HepG2 (cell line): ENCODE results near the gene FAM81A. TPM values are rescaled to one million over a fixed set of nuclear protein-coding genes. Genes with fewer than 3 reads are reported as not detected.
A peak's percentile ranks its signal among the peaks of the same experiment; 100 is the strongest.

Source experiments
- ATAC-seq: fragments of 200-7000 bp; cut with Tn5 transposase; 3 replicates; pipeline ENCODE4 v1.9.1; 2020; ENCODE audit warnings: mild to moderate bottlenecking, moderate library complexity
- BruUV-seq: library from RNA; stranded (reverse); fragments of 400-500 nt; replicated peaks from 2 replicates; lab custom pipeline; 2021; lab: Mats Ljungman, UMichigan
- CTCF ChIA-PET: fragments of 300-600 bp; formaldehyde crosslinking; extraction: SDS; loops from one replicate; lab custom pipeline; 2021; ENCODE audit warnings: low total read pairs, inconsistent platforms, low intra/inter-chr PET ratio; lab: Yijun Ruan, JAX
- POLR2A ChIA-PET: fragments of 350-600 bp; sonication (Branson Sonifier 250); formaldehyde crosslinking; loops from one replicate; lab custom pipeline; 2020; ENCODE audit warnings: antibody characterized with exemption, inconsistent platforms; lab: Yijun Ruan, JAX
- DNase-seq: peaks from one replicate; pipeline ENCODE4 v3.0.0-alpha.2; 2015; ENCODE audit warnings: low spot score
- FAIRE-seq: peaks from 3 replicates; lab custom pipeline; 2011; peaks lifted over from hg19 to GRCh38; lab: Jason Lieb, UNC
- H2AFZ ChIP-seq: one replicate; pipeline ENCODE4 v1.6.1; 2011; ENCODE audit warnings: low read length, inconsistent platforms
- H3K27ac ChIP-seq: fragments of 300-600 bp; 3 replicates; pipeline ENCODE4 v1.8.0; 2011; ENCODE audit warnings: mixed run types, mild to moderate bottlenecking, mixed read lengths, low read length, inconsistent platforms; ENCODE audit not compliant: insufficient read depth; ENCODE audit errors: extremely low read length
- H3K27me3 ChIP-seq, 2 experiments: fragments of 200-600 bp in 1 of 2; 2 replicates in 1 of 2; 3 replicates in 1 of 2; pipeline versions ENCODE4 v1.6.0 to v1.8.0; 2011; ENCODE audit warnings: low read length in 2 of 2, mild to moderate bottlenecking in 2 of 2, moderate library complexity in 2 of 2, inconsistent platforms in 1 of 2; ENCODE audit not compliant: insufficient read depth in 2 of 2, control insufficient read depth in 1 of 2
- H3K36me3 ChIP-seq, 2 experiments: fragments of 200-600 bp in 1 of 2; replicated peaks in 1 of 2; 2 replicates in 1 of 2; 3 replicates in 1 of 2; pipeline versions ENCODE4 v1.5.1 to v1.8.0; 2011; ENCODE audit warnings: low read length in 2 of 2, inconsistent platforms in 1 of 2; ENCODE audit not compliant: insufficient read depth in 2 of 2, control insufficient read depth in 1 of 2
- H3K4me1 ChIP-seq: 2 replicates; pipeline ENCODE4 v1.5.1; 2012; ENCODE audit warnings: low read length, inconsistent platforms; ENCODE audit not compliant: insufficient read depth
- H3K4me2 ChIP-seq: 2 replicates; pipeline ENCODE4 v1.6.0; 2011; ENCODE audit warnings: low read depth, low read length, inconsistent platforms
- H3K4me3 ChIP-seq, 3 experiments: fragments of 200-600 bp in 1 of 3; sonication (generic), shearing (Covaris generic) in 1 of 3; replicated peaks in 1 of 3; 2 replicates each; pipeline ENCODE4 v1.5.1; 2011 to 2016; ENCODE audit warnings: low read length in 3 of 3, inconsistent platforms in 2 of 3, low read depth in 2 of 3, mild to moderate bottlenecking in 2 of 3, control low read depth in 1 of 3, mixed read lengths in 1 of 3; ENCODE audit not compliant: insufficient read depth in 1 of 3
- H3K79me2 ChIP-seq: one replicate; pipeline ENCODE4 v1.6.1; 2011; ENCODE audit warnings: low read length, inconsistent platforms; ENCODE audit not compliant: insufficient read depth
- H3K9ac ChIP-seq: 2 replicates; pipeline ENCODE4 v1.6.0; 2011; ENCODE audit warnings: mild to moderate bottlenecking, low read depth, low read length, inconsistent platforms; ENCODE audit not compliant: insufficient read depth
- H3K9me3 ChIP-seq: 2 replicates; pipeline ENCODE4 v1.5.1; 2012; ENCODE audit warnings: mild to moderate bottlenecking, low read length
- H4K20me1 ChIP-seq: 2 replicates; pipeline ENCODE4 v1.6.0; 2011; ENCODE audit warnings: inconsistent platforms, mild to moderate bottlenecking, low read length, moderate library complexity; ENCODE audit not compliant: insufficient read depth
- CREM ChIP-seq, 2 experiments: sonication (generic) in 1 of 2; formaldehyde crosslinking in 1 of 2; IDR thresholded peaks; 2 replicates each; pipeline versions ENCODE4 v1.4.0 to v1.6.1; 2016 to 2020; ENCODE audit warnings: antibody characterized with exemption in 1 of 2, mild to moderate bottlenecking in 1 of 2, missing genetic modification reagents in 1 of 2
- FOXA1 ChIP-seq, 2 experiments: fragments of 450-650 bp in 1 of 2; sonication (generic) in 1 of 2; formaldehyde crosslinking in 1 of 2; IDR thresholded peaks; 2 replicates each; pipeline versions ENCODE4 v1.4.0 to v1.6.1; 2016 to 2020; ENCODE audit warnings: missing genetic modification reagents in 1 of 2
- FOXA3 ChIP-seq: IDR thresholded peaks from 2 replicates; pipeline ENCODE4 v1.6.1; 2016; ENCODE audit warnings: missing genetic modification reagents, missing compliant biosample characterization
- HHEX ChIP-seq: IDR thresholded peaks from 2 replicates; pipeline ENCODE4 v1.6.1; 2016; ENCODE audit warnings: control low read depth
- NR2C2 ChIP-seq: sonication (generic); formaldehyde crosslinking; IDR thresholded peaks from 2 replicates; pipeline ENCODE4 v1.4.0; 2020; ENCODE audit warnings: missing genetic modification reagents, mild to moderate bottlenecking, moderate library complexity, borderline replicate concordance
- SIX1 ChIP-seq: sonication (generic); formaldehyde crosslinking; IDR thresholded peaks from 2 replicates; pipeline ENCODE4 v1.4.0; 2020; ENCODE audit warnings: missing genetic modification reagents, borderline replicate concordance
- TBX2 ChIP-seq: sonication (generic); formaldehyde crosslinking; IDR thresholded peaks from 2 replicates; pipeline ENCODE4 v1.5.0; 2020; ENCODE audit warnings: missing genetic modification reagents, mild to moderate bottlenecking, borderline replicate concordance
- TBX3 ChIP-seq: fragments of 450-650 bp; IDR thresholded peaks from 2 replicates; pipeline ENCODE4 v1.6.1; 2017; ENCODE audit warnings: antibody characterized with exemption, mild to moderate bottlenecking, inconsistent platforms, borderline replicate concordance
- ZNF343 ChIP-seq: sonication (generic); formaldehyde crosslinking; IDR thresholded peaks from 2 replicates; pipeline ENCODE4 v1.4.0; 2020; ENCODE audit warnings: mild to moderate bottlenecking, missing genetic modification reagents
- ZNF431 ChIP-seq: sonication (generic); formaldehyde crosslinking; IDR thresholded peaks from 2 replicates; pipeline ENCODE4 v1.9.0; 2022; ENCODE audit warnings: missing genetic modification reagents, low read depth, mild to moderate bottlenecking, borderline replicate concordance
- ZNF609 ChIP-seq: sonication (generic); formaldehyde crosslinking; IDR thresholded peaks from 2 replicates; pipeline ENCODE4 v1.4.0; 2020; ENCODE audit warnings: mild to moderate bottlenecking, missing genetic modification reagents, borderline replicate concordance
- WGBS: methylation state at CpG from one replicate; pipeline ENCODE4 v1.1.6; 2017; ENCODE audit warnings: low lambda C conversion rate; 5-methylcytosine and 5-hydroxymethylcytosine counted together
- in situ Hi-C: cut with HindIII; loops from 2 replicates; pipeline ENCODE4 v1.10.0; 2017; ENCODE audit warnings: low pct_unique_long_range_greater_than_20kb; ENCODE audit not compliant: extremely low pct_ligation_motif_present
- intact Hi-C: fragments of 100-400 bp; cut with micrococcal nuclease; formaldehyde crosslinking; loops from one replicate; pipeline ENCODE4 v1.10.0; 2022; ENCODE audit not compliant: unreplicated experiment
- polyA plus RNA-seq, 8 experiments: library from polyadenylated mRNA; depleted of rRNA in 3 of 8; stranded (reverse) in 7 of 8; unstranded in 1 of 8; fragments of >200 nt; fragmentation: Illumina TruSeq in 4 of 8; extraction: Trizol in 4 of 8; gene quantifications; 2 replicates each; pipeline versions ENCODE4 v1.2.1 to v1.2.3, GENCODE V29; 2011 to 2016; ENCODE audit warnings: low read depth in 4 of 8, missing spikeins in 1 of 8, mixed read lengths in 1 of 8; ENCODE audit not compliant: insufficient read depth in 1 of 8
- total RNA-seq, 5 experiments: library from RNA; depleted of rRNA; stranded (reverse); fragments of >200 nt; fragmentation: Illumina TruSeq; extraction: Trizol; gene quantifications; 2 replicates each; pipeline ENCODE4 v1.2.3, GENCODE V29; 2016; ENCODE audit warnings: low read depth in 1 of 5

The FAM81A gene
- total and polyA plus RNA-seq, 2 of the 13 experiments (the other 11 are each of a cell fraction or from before 2014, with no cell fraction given), result 0.09 TPM; not detected in 1

DNA sequence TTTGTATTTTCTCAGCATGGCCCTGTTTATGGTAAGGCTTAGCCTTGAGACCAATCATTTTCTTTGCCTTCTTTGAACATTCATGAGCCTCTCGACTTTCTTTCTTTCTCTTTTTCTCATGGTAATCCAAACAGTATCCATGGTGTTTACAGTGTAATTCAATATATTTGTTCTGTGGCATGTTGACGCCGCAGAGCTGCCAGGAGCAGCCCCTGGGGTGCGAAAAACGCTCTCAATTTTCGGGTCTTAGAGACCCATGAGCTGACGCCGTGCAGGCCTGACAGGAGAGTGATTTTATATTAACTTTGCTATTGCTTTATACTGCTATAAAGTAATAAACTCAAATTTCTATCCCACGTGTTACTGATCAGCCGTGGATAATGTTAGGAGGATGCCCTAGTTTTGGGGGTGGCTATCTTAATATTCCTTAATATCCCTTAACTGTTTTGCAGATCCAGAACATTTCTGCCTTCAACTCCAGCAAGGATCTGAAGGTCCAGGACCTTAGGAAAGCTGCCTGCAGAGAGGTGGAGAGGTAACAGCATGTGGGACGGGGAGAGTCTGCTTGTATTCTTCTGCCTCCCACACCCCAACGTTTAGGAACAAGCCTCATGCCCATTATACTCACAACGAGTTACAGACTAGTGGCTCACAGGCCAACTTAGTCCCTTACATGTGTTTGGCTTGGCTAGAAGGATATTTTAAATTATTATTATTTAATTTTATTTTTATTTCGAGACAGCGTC is 36.0 kb upstream of the FAM81A start:
- peaks cover 22% of the 10 kb centered on the region for H3K4me1 ChIP-seq
- H3K4me2 ChIP-seq, result peak overlapping the region; percentile 24; the same call in 1 of the 2 replicates
- H3K79me2 ChIP-seq, result no peaks in the 10 kb centered on the region
- POLR2A ChIA-PET, result interaction anchor here (0.7 kb wide), 1 partner anchor 9 kb away, joined by 3 read pairs; no protein-coding TSS in a partner anchor
- CTCF ChIA-PET, result no interaction called here
- no peak for ATAC-seq
- DNase-seq, result no peak
- no peak overlapping the region for H2AFZ ChIP-seq
- BruUV-seq, result no TSS peak
- no peak for FAIRE-seq
- no peaks in the 10 kb centered on the region for H3K36me3 ChIP-seq
- H3K4me3 ChIP-seq, result no peak overlapping the region
- 24% methylated on average over 15 of the region's 15 CpGs for WGBS
- in situ Hi-C loops, result no loop called here
- H3K9me3 ChIP-seq, result no peaks in the 10 kb centered on the region
- H3K9ac ChIP-seq, result no peak overlapping the region
- intact Hi-C loops, result no loop called here
- peaks cover 0 to 41% of the 10 kb centered on the region in 2 experiments; a peak in 4 of 5 replicates for H3K27me3 ChIP-seq
- no peaks in the 10 kb centered on the region for H4K20me1 ChIP-seq
- no peak overlapping the region for H3K27ac ChIP-seq
- TF ChIP-seq TBX2 (CRISPR knock-in tag), result peak; percentile 83
- TF ChIP-seq NR2C2 (CRISPR knock-in tag), result no peak
- peak; percentile 68 for TF ChIP-seq FOXA3 (CRISPR knock-in tag)
- TF ChIP-seq ZNF343 (CRISPR knock-in tag), result no peak
- peak; percentile 90 for TF ChIP-seq HHEX
- TF ChIP-seq CREM (IDR thresholded peaks at IDR 0.05), result no peak
- no peak for TF ChIP-seq CREM (CRISPR knock-in tag; IDR thresholded peaks at IDR 0.05)
- TF ChIP-seq ZNF431 (CRISPR knock-in tag), result no peak
- no peak for TF ChIP-seq FOXA1 (IDR thresholded peaks at IDR 0.05)
- peak; percentile 69 for TF ChIP-seq FOXA1 (CRISPR knock-in tag; IDR thresholded peaks at IDR 0.05)
- peak; percentile 99 for TF ChIP-seq SIX1 (CRISPR knock-in tag)
- peak; percentile 62; the same call in 1 of the 2 replicates for TF ChIP-seq ZNF609 (CRISPR knock-in tag)
- peak; percentile 89; the same call in 1 of the 2 replicates for TF ChIP-seq TBX3
